ENCODE measurements around the gene ATAD3B.
"Not testable (repeated sequence)": the region's sequence is repeated elsewhere in the genome, so short reads cannot be mapped to it uniquely, and the experiment has no call there.

The ATAD3B gene

GRCh38 chr1:1427820-1428148 lies 43.8 kb upstream of the ATAD3B start:
- Histone ChIP-seq H3K79me2 (ENCODE audit: insufficient read depth, low read length) (no peaks in the 10 kb centered on the region), H3K36me3 (ENCODE audit: insufficient read depth, low read length) (no peaks in the 10 kb centered on the region), H3K9ac (ENCODE audit: low read length) (no peak overlapping the region), H3K4me3 (ENCODE audit: low read depth, low read length, poor library complexity, severe bottlenecking) (no peak overlapping the region), H3K9me2 (ENCODE audit: low read depth, low read length) (no peaks in the 10 kb centered on the region), H4K20me1 (ENCODE audit: insufficient read depth, low read length) (no peaks in the 10 kb centered on the region), H3K27me3 (ENCODE audit: insufficient read depth, low read length) (peaks cover 6% of the 10 kb centered on the region; the same call in 1 of the 2 replicates), H2AFZ (ENCODE audit: low read length) (no peak overlapping the region), H3K4me1 (ENCODE audit: insufficient read depth, low read length, severe bottlenecking) (peaks cover 1% of the 10 kb centered on the region), H3K9me3 (ENCODE audit: low read length) (no peaks in the 10 kb centered on the region), H3K4me2 (ENCODE audit: low read length) (no peak overlapping the region), H3F3A (ENCODE audit: insufficient read depth, low read length) (no peaks in the 10 kb centered on the region), H3K27ac (ENCODE audit: low read depth, low read length, poor library complexity, severe bottlenecking) (no peak overlapping the region)
- TF ChIP-seq EZH2 (IDR thresholded peaks at IDR 0.05; ENCODE audit: borderline replicate concordance, low read length) (no peak), CTCF (IDR thresholded peaks at IDR 0.05; ENCODE audit: low read length) (no peak)

- no peaks in the 10 kb centered on the region for H3K79me2 ChIP-seq (ENCODE audit: insufficient read depth, low read length)
- H3F3A ChIP-seq (ENCODE audit: insufficient read depth, low read length), result no peaks in the 10 kb centered on the region
- no peaks in the 10 kb centered on the region for H4K20me1 ChIP-seq (ENCODE audit: insufficient read depth, low read length)
- no peak overlapping the region for H3K4me3 ChIP-seq (ENCODE audit: low read depth, low read length, poor library complexity, severe bottlenecking)
- H3K4me1 ChIP-seq (ENCODE audit: insufficient read depth, low read length, severe bottlenecking), result no peaks in the 10 kb centered on the region
- no peaks in the 10 kb centered on the region for H3K9me2 ChIP-seq (ENCODE audit: low read depth, low read length)
- no peak overlapping the region for H2AFZ ChIP-seq (ENCODE audit: low read length)
- H3K9ac ChIP-seq (ENCODE audit: low read length), result no peak overlapping the region
- H3K4me2 ChIP-seq (ENCODE audit: low read length), result no peak overlapping the region
- no peaks in the 10 kb centered on the region for H3K36me3 ChIP-seq (ENCODE audit: insufficient read depth, low read length)
- H3K9me3 ChIP-seq (ENCODE audit: low read length), result no peaks in the 10 kb centered on the region
- peaks cover 2% of the 10 kb centered on the region; the same call in 1 of the 2 replicates for H3K27me3 ChIP-seq (ENCODE audit: insufficient read depth, low read length)
- no peak overlapping the region for H3K27ac ChIP-seq (ENCODE audit: low read depth, low read length, poor library complexity, severe bottlenecking)
- no peak for TF ChIP-seq CTCF (IDR thresholded peaks at IDR 0.05; ENCODE audit: low read length)
These were observed 43.4 kb upstream of the ATAD3B start for GRCh38 chr1:1428174-1428573.

GRCh38 chr1:1428967-1429366 lies 42.6 kb upstream of the ATAD3B start:
- not testable (repeated sequence) for H3K4me1 ChIP-seq (ENCODE audit: insufficient read depth, low read length, severe bottlenecking); H3K9ac ChIP-seq (ENCODE audit: low read length)

GRCh38 chr1:1429671-1430073 lies 41.9 kb upstream of the ATAD3B start:
- Histone ChIP-seq H3K9me3 (ENCODE audit: low read length) (no peaks in the 10 kb centered on the region), H3K27me3 (ENCODE audit: insufficient read depth, low read length) (peaks cover under 1% of the 10 kb centered on the region; the same call in 1 of the 2 replicates), H3K9me2 (ENCODE audit: low read depth, low read length) (no peaks in the 10 kb centered on the region), H3K4me1 (ENCODE audit: insufficient read depth, low read length, severe bottlenecking) (no peaks in the 10 kb centered on the region), H3K9ac (ENCODE audit: low read length) (no peak overlapping the region), H3F3A (ENCODE audit: insufficient read depth, low read length) (no peaks in the 10 kb centered on the region), H3K27ac (ENCODE audit: low read depth, low read length, poor library complexity, severe bottlenecking) (no peak overlapping the region), H3K79me2 (ENCODE audit: insufficient read depth, low read length) (no peaks in the 10 kb centered on the region), H3K4me3 (ENCODE audit: low read depth, low read length, poor library complexity, severe bottlenecking) (no peak overlapping the region), H2AFZ (ENCODE audit: low read length) (no peak overlapping the region), H3K36me3 (ENCODE audit: insufficient read depth, low read length) (no peaks in the 10 kb centered on the region), H3K4me2 (ENCODE audit: low read length) (no peak overlapping the region), H4K20me1 (ENCODE audit: insufficient read depth, low read length) (no peaks in the 10 kb centered on the region)
- TF ChIP-seq EZH2 (IDR thresholded peaks at IDR 0.05; ENCODE audit: borderline replicate concordance, low read length), result no peak
- no peak for TF ChIP-seq CTCF (IDR thresholded peaks at IDR 0.05; ENCODE audit: low read length)

More at GRCh38 chr1:1428967-1429366, 42.6 kb upstream of the ATAD3B start:
- not testable (repeated sequence) for H3K9me3 ChIP-seq (ENCODE audit: low read length); H3K27ac ChIP-seq (ENCODE audit: low read depth, low read length, poor library complexity, severe bottlenecking); H3K36me3 ChIP-seq (ENCODE audit: insufficient read depth, low read length); H3F3A ChIP-seq (ENCODE audit: insufficient read depth, low read length); H2AFZ ChIP-seq (ENCODE audit: low read length); H3K4me3 ChIP-seq (ENCODE audit: low read depth, low read length, poor library complexity, severe bottlenecking); H3K27me3 ChIP-seq (ENCODE audit: insufficient read depth, low read length); H3K79me2 ChIP-seq (ENCODE audit: insufficient read depth, low read length); H3K4me2 ChIP-seq (ENCODE audit: low read length); H4K20me1 ChIP-seq (ENCODE audit: insufficient read depth, low read length); H3K9me2 ChIP-seq (ENCODE audit: low read depth, low read length)

Data from OCI-LY1 (cell line).